GF-D8 (cell line): Measurements from ENCODE around the gene HOOK2.

Source experiments
- DNase-seq: peaks from one replicate; lab custom pipeline; 2025; lab: John Stamatoyannopoulos, UW

HOOK2 gene

GRCh38 chr19:12783291-12783848 lies 8.0 kb upstream of the HOOK2 start:
- no peak for DNase-seq

- DNase-seq: peak; percentile 55
These were observed 7.3 kb upstream of the HOOK2 start for GRCh38 chr19:12782424-12783290.

GRCh38 chr19:12782174-12782423 lies 6.7 kb upstream of the HOOK2 start:
- DNase-seq: no peak

GRCh38 chr19:12779162-12779993 lies 4.0 kb upstream of the HOOK2 start:
- peak; percentile 19 for DNase-seq

- no peak for DNase-seq
These were observed 3.5 kb upstream of the HOOK2 start for GRCh38 chr19:12778905-12779161.

- DNase-seq: peak; percentile 27
These were observed 2.9 kb upstream of the HOOK2 start for GRCh38 chr19:12778017-12778904.

GRCh38 chr19:12777217-12778016 lies 2.1 kb upstream of the HOOK2 start:
- DNase-seq: peak; percentile 14

GRCh38 chr19:12773571-12773970 lies 1.8 kb downstream of the HOOK2 start:
- DNase-seq: no peak

- DNase-seq: no peak
These were observed 3.0 kb downstream of the HOOK2 start for GRCh38 chr19:12772323-12772722.

GRCh38 chr19:12770922-12771321 lies 4.4 kb downstream of the HOOK2 start:
- DNase-seq: no peak

- no peak for DNase-seq
These were observed 5.7 kb downstream of the HOOK2 start for GRCh38 chr19:12769689-12770088.

GRCh38 chr19:12767666-12768065 lies 7.7 kb downstream of the HOOK2 start:
- DNase-seq: no peak

GRCh38 chr19:12767150-12767549 lies 8.2 kb downstream of the HOOK2 start:
- no peak for DNase-seq

- DNase-seq: peak; percentile 35
These were observed 9.3 kb downstream of the HOOK2 start for GRCh38 chr19:12766051-12766521.

- no peak for DNase-seq
These were observed 10.7 kb downstream of the HOOK2 start for GRCh38 chr19:12764698-12765097.

- DNase-seq: no peak
These were observed 12.3 kb downstream of the HOOK2 start for GRCh38 chr19:12763100-12763499.

GRCh38 chr19:12759686-12760085 lies 15.7 kb downstream of the HOOK2 start:
- DNase-seq: no peak

GRCh38 chr19:12757544-12758274 lies 17.6 kb downstream of the HOOK2 start:
- no peak for DNase-seq

- DNase-seq: no peak
These were observed 19.0 kb downstream of the HOOK2 start for GRCh38 chr19:12756150-12756883.
